ENCODE data around the gene TPSAB1. TPM values are rescaled to one million over a fixed set of nuclear protein-coding genes. Genes with fewer than 3 reads are reported as not detected.

Gene TPSAB1
- total and polyA plus RNA-seq, 10 of the 15 experiments (the other 5 are each of a cell fraction or from before 2014, with no cell fraction given) = 0.06 TPM; not detected in 9

DNA sequence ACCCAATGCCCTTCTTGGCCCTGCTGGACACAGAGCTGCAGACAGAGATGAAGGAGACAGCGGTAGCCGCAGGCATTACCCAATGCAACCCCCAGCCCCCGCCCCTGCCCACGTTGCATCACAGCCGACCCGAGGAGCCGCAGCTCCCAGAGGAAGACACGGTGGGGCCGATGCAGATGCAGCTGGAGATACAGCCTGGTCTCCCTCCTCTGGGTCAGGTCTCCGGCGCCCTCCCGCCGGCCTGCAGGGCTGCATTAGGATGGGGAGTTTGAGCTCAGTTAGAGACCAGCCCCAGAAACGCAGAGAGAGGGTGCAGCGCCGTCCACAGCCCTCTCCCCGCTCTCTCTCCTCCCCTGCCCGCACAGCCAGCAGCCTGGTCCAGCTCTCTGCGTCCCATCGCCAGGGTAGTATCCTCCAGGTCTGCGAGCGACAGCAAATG is 49.6 kb downstream of the TPSAB1 start (continued):
- TF ChIP-seq, protein P1, sequence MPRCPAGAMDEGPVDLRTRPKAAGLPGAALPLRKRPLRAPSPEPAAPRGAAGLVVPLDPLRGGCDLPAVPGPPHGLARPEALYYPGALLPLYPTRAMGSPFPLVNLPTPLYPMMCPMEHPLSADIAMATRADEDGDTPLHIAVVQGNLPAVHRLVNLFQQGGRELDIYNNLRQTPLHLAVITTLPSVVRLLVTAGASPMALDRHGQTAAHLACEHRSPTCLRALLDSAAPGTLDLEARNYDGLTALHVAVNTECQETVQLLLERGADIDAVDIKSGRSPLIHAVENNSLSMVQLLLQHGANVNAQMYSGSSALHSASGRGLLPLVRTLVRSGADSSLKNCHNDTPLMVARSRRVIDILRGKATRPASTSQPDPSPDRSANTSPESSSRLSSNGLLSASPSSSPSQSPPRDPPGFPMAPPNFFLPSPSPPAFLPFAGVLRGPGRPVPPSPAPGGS (IDR thresholded peaks at IDR 0.05; ENCODE audit: borderline replicate concordance, insufficient read depth, low read depth, low read length, poor library complexity, severe bottlenecking) = no peak

DNA sequence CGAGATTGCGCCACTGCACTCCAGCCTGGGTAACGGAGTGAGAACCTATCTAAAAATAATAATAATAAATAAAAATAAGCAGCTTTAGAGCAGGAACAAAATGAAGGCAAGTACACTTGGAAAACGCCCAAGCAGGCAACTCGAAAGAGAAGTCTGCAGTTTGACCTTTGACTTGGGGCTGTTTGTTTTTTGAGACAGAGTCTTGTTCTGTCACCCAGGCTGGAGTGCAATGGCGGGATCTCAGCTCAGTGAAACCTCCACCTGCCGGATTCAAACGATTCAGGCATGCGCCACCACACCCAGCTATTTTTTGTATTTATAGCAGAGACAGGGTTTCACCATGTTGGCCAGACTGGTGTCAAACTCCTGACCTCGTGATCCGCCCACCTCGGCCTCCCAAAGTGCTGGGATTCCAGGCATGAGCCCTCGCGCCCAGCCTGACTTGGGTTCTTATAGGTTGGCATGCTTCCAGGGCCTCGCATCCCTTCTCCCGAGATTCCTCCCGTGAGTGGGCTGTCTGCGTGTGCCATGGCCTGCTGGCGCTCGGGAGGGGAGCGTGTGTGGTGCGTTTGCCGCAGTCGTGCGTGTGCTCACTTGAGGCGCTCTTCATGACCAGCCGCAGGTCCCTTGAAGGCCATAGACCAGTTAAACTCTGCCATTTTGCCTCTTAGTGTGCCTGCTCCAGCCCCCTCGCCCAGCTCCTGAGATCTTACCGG is 50.5 kb downstream of the TPSAB1 start:
- Histone ChIP-seq H3K36me3 (ENCODE audit: control insufficient read depth in 2 of 2, insufficient read depth in 2 of 2, low read length in 1 of 2) (no peaks in the 10 kb centered on the region), H2AFZ (ENCODE audit: control insufficient read depth, low read depth, low read length) (no peak overlapping the region), H3K9me3 (replicated peaks; ENCODE audit: control insufficient read depth, insufficient read depth, low read length) (no peaks in the 10 kb centered on the region), H3K79me2 (ENCODE audit: control insufficient read depth, insufficient read depth, low read length) (no peaks in the 10 kb centered on the region), H3K27me3 (replicated peaks in 1 of 2; ENCODE audit: control insufficient read depth in 2 of 2, insufficient read depth in 2 of 2, low read length in 1 of 2) (no peaks in the 10 kb centered on the region; a peak in 2 of 4 replicates), H3K4me2 (ENCODE audit: control insufficient read depth, insufficient read depth) (no peak overlapping the region), H4K20me1 (ENCODE audit: control insufficient read depth, insufficient read depth) (no peaks in the 10 kb centered on the region), H3K4me3 (no peak overlapping the region), H3K4me1 (ENCODE audit: control insufficient read depth, insufficient read depth, low read length) (no peaks in the 10 kb centered on the region), H3K9ac (ENCODE audit: control insufficient read depth, insufficient read depth, low read length) (no peak overlapping the region), H3K27ac (ENCODE audit: control insufficient read depth, insufficient read depth) (no peak overlapping the region)
- intact Hi-C loops (cut with micrococcal nuclease; ENCODE audit: unreplicated experiment) (no loop called here), in situ Hi-C loops (cut with MboI) (no loop called here)
- DNase-seq (ENCODE audit: low read depth, low spot score) (no peak), ATAC-seq (no peak), FAIRE-seq (no peak)
- 56% methylated on average over 27 of the region's 29 CpGs for WGBS (ENCODE audit: insufficient coverage, insufficient replicate concordance, low lambda C conversion rate, missing lambda C conversion rate)
- BruUV-seq (replicated peaks) = no TSS peak
- ChIA-PET SMC1A (ENCODE audit: uncharacterized antibody, unreplicated experiment) (no interaction called here), RAD21 (ENCODE audit: unreplicated experiment) (no interaction called here), CTCF (interaction anchor here (2.0 kb wide), 1 partner anchor 10 kb away, joined by 7 read pairs; no protein-coding TSS in a partner anchor), POLR2A (no interaction called here)
- TF ChIP-seq, protein P2, sequence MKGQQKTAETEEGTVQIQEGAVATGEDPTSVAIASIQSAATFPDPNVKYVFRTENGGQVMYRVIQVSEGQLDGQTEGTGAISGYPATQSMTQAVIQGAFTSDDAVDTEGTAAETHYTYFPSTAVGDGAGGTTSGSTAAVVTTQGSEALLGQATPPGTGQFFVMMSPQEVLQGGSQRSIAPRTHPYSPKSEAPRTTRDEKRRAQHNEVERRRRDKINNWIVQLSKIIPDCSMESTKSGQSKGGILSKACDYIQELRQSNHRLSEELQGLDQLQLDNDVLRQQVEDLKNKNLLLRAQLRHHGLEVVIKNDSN (IDR thresholded peaks at IDR 0.05; ENCODE audit: borderline replicate concordance, extremely low read length, insufficient read depth, low read depth, low read length) = no peak
- TF ChIP-seq FOXM1 (IDR thresholded peaks at IDR 0.05; ENCODE audit: low read depth, low read length) (no peak), NR2C2 (IDR thresholded peaks at IDR 0.05; ENCODE audit: borderline replicate concordance, control insufficient read depth, insufficient read length, low read depth) (no peak), SRF (IDR thresholded peaks at IDR 0.05; ENCODE audit: low read depth in 2 of 2, low read length in 2 of 2) (no peak), FOXK2 (IDR thresholded peaks at IDR 0.05) (no peak), RBBP5 (conservative IDR thresholded peaks at IDR 0.05) (no peak), CREM (IDR thresholded peaks at IDR 0.05; ENCODE audit: low read depth) (no peak), CBX3 (IDR thresholded peaks at IDR 0.05; ENCODE audit: borderline replicate concordance, low read depth) (no peak), TCF3 (IDR thresholded peaks at IDR 0.05; ENCODE audit: borderline replicate concordance, insufficient read depth, low read depth, low read length) (no peak), BHLHE40 (IDR thresholded peaks at IDR 0.05; ENCODE audit: borderline replicate concordance in 1 of 2, low read depth in 2 of 2, low read length in 1 of 2) (no peak)
- TF ChIP-seq, protein P3, sequence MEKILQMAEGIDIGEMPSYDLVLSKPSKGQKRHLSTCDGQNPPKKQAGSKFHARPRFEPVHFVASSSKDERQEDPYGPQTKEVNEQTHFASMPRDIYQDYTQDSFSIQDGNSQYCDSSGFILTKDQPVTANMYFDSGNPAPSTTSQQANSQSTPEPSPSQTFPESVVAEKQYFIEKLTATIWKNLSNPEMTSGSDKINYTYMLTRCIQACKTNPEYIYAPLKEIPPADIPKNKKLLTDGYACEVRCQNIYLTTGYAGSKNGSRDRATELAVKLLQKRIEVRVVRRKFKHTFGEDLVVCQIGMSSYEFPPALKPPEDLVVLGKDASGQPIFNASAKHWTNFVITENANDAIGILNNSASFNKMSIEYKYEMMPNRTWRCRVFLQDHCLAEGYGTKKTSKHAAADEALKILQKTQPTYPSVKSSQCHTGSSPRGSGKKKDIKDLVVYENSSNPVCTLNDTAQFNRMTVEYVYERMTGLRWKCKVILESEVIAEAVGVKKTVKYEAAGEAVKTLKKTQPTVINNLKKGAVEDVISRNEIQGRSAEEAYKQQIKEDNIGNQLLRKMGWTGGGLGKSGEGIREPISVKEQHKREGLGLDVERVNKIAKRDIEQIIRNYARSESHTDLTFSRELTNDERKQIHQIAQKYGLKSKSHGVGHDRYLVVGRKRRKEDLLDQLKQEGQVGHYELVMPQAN (conservative IDR thresholded peaks at IDR 0.05) = no peak
- TF ChIP-seq, protein P4, sequence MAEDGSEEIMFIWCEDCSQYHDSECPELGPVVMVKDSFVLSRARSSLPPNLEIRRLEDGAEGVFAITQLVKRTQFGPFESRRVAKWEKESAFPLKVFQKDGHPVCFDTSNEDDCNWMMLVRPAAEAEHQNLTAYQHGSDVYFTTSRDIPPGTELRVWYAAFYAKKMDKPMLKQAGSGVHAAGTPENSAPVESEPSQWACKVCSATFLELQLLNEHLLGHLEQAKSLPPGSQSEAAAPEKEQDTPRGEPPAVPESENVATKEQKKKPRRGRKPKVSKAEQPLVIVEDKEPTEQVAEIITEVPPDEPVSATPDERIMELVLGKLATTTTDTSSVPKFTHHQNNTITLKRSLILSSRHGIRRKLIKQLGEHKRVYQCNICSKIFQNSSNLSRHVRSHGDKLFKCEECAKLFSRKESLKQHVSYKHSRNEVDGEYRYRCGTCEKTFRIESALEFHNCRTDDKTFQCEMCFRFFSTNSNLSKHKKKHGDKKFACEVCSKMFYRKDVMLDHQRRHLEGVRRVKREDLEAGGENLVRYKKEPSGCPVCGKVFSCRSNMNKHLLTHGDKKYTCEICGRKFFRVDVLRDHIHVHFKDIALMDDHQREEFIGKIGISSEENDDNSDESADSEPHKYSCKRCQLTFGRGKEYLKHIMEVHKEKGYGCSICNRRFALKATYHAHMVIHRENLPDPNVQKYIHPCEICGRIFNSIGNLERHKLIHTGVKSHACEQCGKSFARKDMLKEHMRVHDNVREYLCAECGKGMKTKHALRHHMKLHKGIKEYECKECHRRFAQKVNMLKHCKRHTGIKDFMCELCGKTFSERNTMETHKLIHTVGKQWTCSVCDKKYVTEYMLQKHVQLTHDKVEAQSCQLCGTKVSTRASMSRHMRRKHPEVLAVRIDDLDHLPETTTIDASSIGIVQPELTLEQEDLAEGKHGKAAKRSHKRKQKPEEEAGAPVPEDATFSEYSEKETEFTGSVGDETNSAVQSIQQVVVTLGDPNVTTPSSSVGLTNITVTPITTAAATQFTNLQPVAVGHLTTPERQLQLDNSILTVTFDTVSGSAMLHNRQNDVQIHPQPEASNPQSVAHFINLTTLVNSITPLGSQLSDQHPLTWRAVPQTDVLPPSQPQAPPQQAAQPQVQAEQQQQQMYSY (CRISPR knock-in tag; IDR thresholded peaks at IDR 0.05) = no peak

All from GM12878 (cell line).